ENCODE measurements around the gene RAP1A. TPM values are rescaled to one million over a fixed set of nuclear protein-coding genes. Genes with fewer than 3 reads are reported as not detected.

The RAP1A gene
- total RNA-seq, 4 donors from 2014 or later = 49.4 to 72.1 (median 57.9) TPM

- no peak for ATAC-seq
- H3K4me1 ChIP-seq = peaks cover under 1 to 7% of the 10 kb centered on the region in 2 donors
Measured at GRCh38 chr1:111643097-111643496, 23.5 kb downstream of the RAP1A start.

GRCh38 chr1:111643696-111644095 lies 24.1 kb downstream of the RAP1A start:
- Histone ChIP-seq H3K4me1 (peaks cover 0 to 3% of the 10 kb centered on the region in 2 donors), H3K9me3 (no peaks in the 10 kb centered on the region), H3K4me3 (no peak overlapping the region), H3K36me3 (no peaks in the 10 kb centered on the region), H3K27ac (no peak overlapping the region), H3K27me3 (no peaks in the 10 kb centered on the region)
- TF ChIP-seq POLR2A (IDR thresholded peaks at IDR 0.05) (no peak), CTCF (IDR thresholded peaks at IDR 0.05 in 4 of 5, conservative IDR thresholded peaks at IDR 0.05 in 1 of 5) (no peak)
- no peak for DNase-seq
- in situ Hi-C loops (cut with MboI; ENCODE audit: low sequenced_read_pairs in 4 of 4) (no loop called here), intact Hi-C loops (cut with DNase I; ENCODE audit: low total_unique reads) (no loop called here)
- ATAC-seq = no peak

More at GRCh38 chr1:111643097-111643496, 23.5 kb downstream of the RAP1A start:
- in situ Hi-C loops (cut with MboI; ENCODE audit: low sequenced_read_pairs in 4 of 4) = no loop called here
- intact Hi-C loops (cut with DNase I; ENCODE audit: low total_unique reads) = no loop called here
- no peaks in the 10 kb centered on the region for H3K36me3 ChIP-seq
- no peak for DNase-seq
- H3K9me3 ChIP-seq = no peaks in the 10 kb centered on the region
- no peak for TF ChIP-seq CTCF (IDR thresholded peaks at IDR 0.05 in 4 of 5, conservative IDR thresholded peaks at IDR 0.05 in 1 of 5)
- no peak for TF ChIP-seq POLR2A (IDR thresholded peaks at IDR 0.05)
- no peak overlapping the region for H3K27ac ChIP-seq
- H3K27me3 ChIP-seq = no peaks in the 10 kb centered on the region
- H3K4me3 ChIP-seq = no peak overlapping the region

- Histone ChIP-seq H3K27ac (no peak overlapping the region), H3K36me3 (no peaks in the 10 kb centered on the region), H3K9me3 (no peaks in the 10 kb centered on the region), H3K27me3 (no peaks in the 10 kb centered on the region), H3K4me3 (no peak overlapping the region), H3K4me1 (peaks cover 0 to 5% of the 10 kb centered on the region in 2 donors)
- intact Hi-C loops (cut with DNase I; ENCODE audit: low total_unique reads) (no loop called here), in situ Hi-C loops (cut with MboI; ENCODE audit: low sequenced_read_pairs in 4 of 4) (no loop called here)
- no peak for TF ChIP-seq CTCF (IDR thresholded peaks at IDR 0.05 in 4 of 5, conservative IDR thresholded peaks at IDR 0.05 in 1 of 5)
- no peak for TF ChIP-seq POLR2A (IDR thresholded peaks at IDR 0.05)
- DNase-seq (no peak), ATAC-seq (no peak)
Measured at GRCh38 chr1:111644506-111644905, 24.9 kb downstream of the RAP1A start.

GRCh38 chr1:111647736-111648135 lies 28.1 kb downstream of the RAP1A start:
- H3K9me3 ChIP-seq = no peaks in the 10 kb centered on the region
- H3K4me1 ChIP-seq = peaks cover 0 to 5% of the 10 kb centered on the region in 2 donors
- no peaks in the 10 kb centered on the region for H3K36me3 ChIP-seq
- H3K27me3 ChIP-seq = no peaks in the 10 kb centered on the region
- intact Hi-C loops (cut with DNase I; ENCODE audit: low total_unique reads) = no loop called here
- H3K4me3 ChIP-seq = no peak overlapping the region
- no peak for TF ChIP-seq POLR2A (IDR thresholded peaks at IDR 0.05)
- no peak for TF ChIP-seq CTCF (IDR thresholded peaks at IDR 0.05 in 4 of 5, conservative IDR thresholded peaks at IDR 0.05 in 1 of 5)
- DNase-seq (no peak), ATAC-seq (no peak)
- in situ Hi-C loops (cut with MboI; ENCODE audit: low sequenced_read_pairs in 4 of 4) = no loop called here
- H3K27ac ChIP-seq = no peak overlapping the region

GRCh38 chr1:111648806-111649205 lies 29.2 kb downstream of the RAP1A start:
- TF ChIP-seq POLR2A (IDR thresholded peaks at IDR 0.05) (no peak), CTCF (IDR thresholded peaks at IDR 0.05 in 4 of 5, conservative IDR thresholded peaks at IDR 0.05 in 1 of 5) (no peak)
- H3K9me3 ChIP-seq = no peaks in the 10 kb centered on the region
- no peak overlapping the region for H3K27ac ChIP-seq
- intact Hi-C loops (cut with DNase I; ENCODE audit: low total_unique reads) (no loop called here), in situ Hi-C loops (cut with MboI; ENCODE audit: low sequenced_read_pairs in 4 of 4) (no loop called here)
- no peak for ATAC-seq
- H3K4me3 ChIP-seq = no peak overlapping the region
- DNase-seq = no peak
- H3K27me3 ChIP-seq = no peaks in the 10 kb centered on the region
- peaks cover 0 to 5% of the 10 kb centered on the region in 2 donors for H3K4me1 ChIP-seq
- no peaks in the 10 kb centered on the region for H3K36me3 ChIP-seq

All from gastrocnemius medialis (tissue), 4 donors.